Left kidney (tissue), 2 donors: ENCODE measurements around the gene ZMYM2. TPM values are rescaled to one million over a fixed set of nuclear protein-coding genes. Genes with fewer than 3 reads are reported as not detected.

Experiments
- DNase-seq: peaks from one replicate; pipeline ENCODE4 v3.0.0-alpha.2; 2013
- polyA plus RNA-seq: library from polyadenylated mRNA; unstranded; fragments of 120-200 nt; gene quantifications from one replicate; pipeline ENCODE4 v1.2.1, GENCODE V29; 2013; ENCODE audit not compliant: insufficient read length

The ZMYM2 gene
- polyA plus RNA-seq, 1 donor: 154 TPM

GRCh38 chr13:20043207-20043925, 84.8 kb downstream of the ZMYM2 start:
- DNase-seq: no peak

GRCh38 chr13:20044086-20044485, 85.6 kb downstream of the ZMYM2 start:
- no peak for DNase-seq

- DNase-seq: no peak
These were observed 87.5 kb downstream of the ZMYM2 start for GRCh38 chr13:20045950-20046548.

- DNase-seq: no peak
These were observed 91.3 kb downstream of the ZMYM2 start for GRCh38 chr13:20049558-20050473.

GRCh38 chr13:20051366-20051765, 92.8 kb downstream of the ZMYM2 start:
- DNase-seq: no peak

- DNase-seq: no peak
These were observed 94.5 kb downstream of the ZMYM2 start for GRCh38 chr13:20053016-20053415.

- DNase-seq: no peak
These were observed 95.4 kb downstream of the ZMYM2 start for GRCh38 chr13:20053891-20054290.

- DNase-seq: no peak
These were observed 96.1 kb downstream of the ZMYM2 start for GRCh38 chr13:20054586-20054985.

- DNase-seq: no peak
These were observed 98.7 kb downstream of the ZMYM2 start for GRCh38 chr13:20057214-20057613.

- DNase-seq: no peak
These were observed 99.4 kb downstream of the ZMYM2 start for GRCh38 chr13:20057963-20058362.

GRCh38 chr13:20058476-20058875, 99.9 kb downstream of the ZMYM2 start:
- DNase-seq: no peak

- DNase-seq: no peak
These were observed 105.6 kb downstream of the ZMYM2 start for GRCh38 chr13:20064128-20064527.

- no peak for DNase-seq
These were observed 107.0 kb downstream of the ZMYM2 start for GRCh38 chr13:20065516-20065915.

- DNase-seq: no peak
These were observed 111.4 kb downstream of the ZMYM2 start for GRCh38 chr13:20069956-20070355.

- DNase-seq: no peak
These were observed 115.2 kb downstream of the ZMYM2 start for GRCh38 chr13:20073775-20074174.

GRCh38 chr13:20074966-20075365, 116.4 kb downstream of the ZMYM2 start:
- DNase-seq: no peak

GRCh38 chr13:20077086-20077485, 118.6 kb downstream of the ZMYM2 start:
- no peak for DNase-seq

GRCh38 chr13:20080377-20081164, 122.0 kb downstream of the ZMYM2 start:
- no peak for DNase-seq

GRCh38 chr13:20090349-20090748, 131.8 kb downstream of the ZMYM2 start:
- DNase-seq: no peak

- no peak for DNase-seq
These were observed 135.4 kb downstream of the ZMYM2 start for GRCh38 chr13:20093951-20094350.

GRCh38 chr13:20099319-20099718, 140.8 kb downstream of the ZMYM2 start:
- DNase-seq: no peak
